ENCODE measurements around the gene LENEP. TPM values are rescaled to one million over a fixed set of nuclear protein-coding genes. Genes with fewer than 3 reads are reported as not detected.
A peak's percentile ranks its signal among the peaks of the same experiment; 100 is the strongest.

LENEP gene
- total RNA-seq, 1 donor from 2014 or later = not detected

GRCh38 chr1:155040358-155041093 lies 47.1 kb downstream of the LENEP start:
- Histone ChIP-seq H3K36me3 (no peaks in the 10 kb centered on the region), H3K79me2 (ENCODE audit: low read depth) (no peaks in the 10 kb centered on the region), H3K4me1 (peaks cover 15% of the 10 kb centered on the region), H3K9me3 (ENCODE audit: low read depth) (no peaks in the 10 kb centered on the region), H2AFZ (replicated peaks) (no peak overlapping the region), H3K4me3 (no peak overlapping the region), H4K20me1 (ENCODE audit: low read depth) (no peaks in the 10 kb centered on the region), H3K4me2 (no peak overlapping the region), H3F3A (ENCODE audit: low read depth) (no peaks in the 10 kb centered on the region), H3K9ac (no peak overlapping the region), H3K27me3 (no peaks in the 10 kb centered on the region), H3K27ac (no peak overlapping the region)
- no peak overlapping the region for H3K27ac Mint-ChIP-seq
- H3K4me3 Mint-ChIP-seq = no peak overlapping the region
- peaks cover 8% of the 10 kb centered on the region for H3K27me3 Mint-ChIP-seq (ENCODE audit: insufficient read depth, low read depth)
- H3K9me3 Mint-ChIP-seq = no peaks in the 10 kb centered on the region
- peaks cover 28% of the 10 kb centered on the region for H3K4me1 Mint-ChIP-seq
- no peak for TF ChIP-seq CTCF (IDR thresholded peaks at IDR 0.05)
- no peak for TF ChIP-seq EZH2phosphoT487 (IDR thresholded peaks at IDR 0.05)
- TF ChIP-seq EZH2 (IDR thresholded peaks at IDR 0.05) = no peak
- no peak for DNase-seq (ENCODE audit: low spot score)
- no peaks in the 10 kb centered on the region for H3K36me3 Mint-ChIP-seq

GRCh38 chr1:155042789-155043188 lies 49.4 kb downstream of the LENEP start:
- Histone ChIP-seq H2AFZ (replicated peaks) (no peak overlapping the region), H3K4me2 (no peak overlapping the region), H3F3A (ENCODE audit: low read depth) (peaks cover under 1% of the 10 kb centered on the region), H3K4me3 (no peak overlapping the region), H3K27ac (no peak overlapping the region), H3K4me1 (peaks cover 3% of the 10 kb centered on the region), H3K9ac (no peak overlapping the region), H3K27me3 (no peaks in the 10 kb centered on the region), H3K36me3 (no peaks in the 10 kb centered on the region), H4K20me1 (ENCODE audit: low read depth) (no peaks in the 10 kb centered on the region), H3K79me2 (ENCODE audit: low read depth) (no peaks in the 10 kb centered on the region), H3K9me3 (ENCODE audit: low read depth) (no peaks in the 10 kb centered on the region)
- no peak for DNase-seq (ENCODE audit: low spot score)
- Mint-ChIP-seq H3K27me3 (ENCODE audit: insufficient read depth, low read depth) (peaks cover 9% of the 10 kb centered on the region), H3K36me3 (no peaks in the 10 kb centered on the region), H3K9me3 (no peaks in the 10 kb centered on the region), H3K4me1 (peaks cover 30% of the 10 kb centered on the region), H3K4me3 (peak overlapping the region; percentile 48), H3K27ac (no peak overlapping the region)
- TF ChIP-seq CTCF (IDR thresholded peaks at IDR 0.05) (no peak), EZH2 (IDR thresholded peaks at IDR 0.05) (no peak)

GRCh38 chr1:155043301-155043702 lies 49.9 kb downstream of the LENEP start:
- no peaks in the 10 kb centered on the region for H3K27me3 ChIP-seq
- Mint-ChIP-seq H3K36me3 (no peaks in the 10 kb centered on the region), H3K9me3 (no peaks in the 10 kb centered on the region), H3K4me1 (peaks cover 33% of the 10 kb centered on the region), H3K4me3 (no peak overlapping the region), H3K27me3 (ENCODE audit: insufficient read depth, low read depth) (peaks cover 9% of the 10 kb centered on the region), H3K27ac (no peak overlapping the region)
- H3K9me3 ChIP-seq (ENCODE audit: low read depth) = no peaks in the 10 kb centered on the region
- no peak for DNase-seq (ENCODE audit: low spot score)
- no peak overlapping the region for H3K9ac ChIP-seq
- no peak for TF ChIP-seq CTCF (IDR thresholded peaks at IDR 0.05)
- no peak for TF ChIP-seq EZH2 (IDR thresholded peaks at IDR 0.05)
- TF ChIP-seq EZH2phosphoT487 (IDR thresholded peaks at IDR 0.05) = no peak
- peaks cover 3% of the 10 kb centered on the region for H3K4me1 ChIP-seq
- no peak overlapping the region for H3K4me3 ChIP-seq
- no peak overlapping the region for H3K27ac ChIP-seq
- H3K79me2 ChIP-seq (ENCODE audit: low read depth) = no peaks in the 10 kb centered on the region
- no peak overlapping the region for H3K4me2 ChIP-seq
- H2AFZ ChIP-seq (replicated peaks) = no peak overlapping the region
- no peaks in the 10 kb centered on the region for H3K36me3 ChIP-seq
- peaks cover 2% of the 10 kb centered on the region for H3F3A ChIP-seq (ENCODE audit: low read depth)
- H4K20me1 ChIP-seq (ENCODE audit: low read depth) = no peaks in the 10 kb centered on the region

All from neural progenitor cell (in vitro differentiated cells).